K562 (cell line): ENCODE data around the gene ATF3. TPM values are rescaled to one million over a fixed set of nuclear protein-coding genes. Genes with fewer than 3 reads are reported as not detected.

Source experiments
- ATAC-seq: fragments of 200-7000 bp; cut with Tn5 transposase; 3 replicates; pipeline ENCODE4 v1.9.1; 2020; ENCODE audit warnings: moderate library complexity
- BruUV-seq: library from RNA; stranded (reverse); fragments of 400-500 nt; replicated peaks from 2 replicates; lab custom pipeline; 2021; lab: Mats Ljungman, UMichigan
- CTCF ChIA-PET: fragments of 300-600 bp; formaldehyde crosslinking; extraction: SDS; loops from one replicate; lab custom pipeline; 2021; ENCODE audit warnings: low intra/inter-chr PET ratio; lab: Yijun Ruan, JAX
- POLR2A ChIA-PET: fragments of 300-600, 350-650 bp; sonication (Branson Sonifier 250); formaldehyde crosslinking; extraction: SDS; loops from one replicate; lab custom pipeline; 2021; ENCODE audit warnings: antibody characterized with exemption, inconsistent platforms; lab: Yijun Ruan, JAX
- DNase-seq, 4 experiments: peaks; one replicate each; pipeline versions ENCODE4 v3.0.0 to v3.0.0-alpha.2; 2011 to 2018; ENCODE audit warnings: low spot score in 3 of 4, mixed read lengths in 3 of 4; ENCODE audit errors: extremely low read depth in 1 of 4
- FAIRE-seq: peaks from 2 replicates; lab custom pipeline; 2011; peaks lifted over from hg19 to GRCh38; lab: Jason Lieb, UNC
- H2AFZ ChIP-seq: 2 replicates; pipeline ENCODE4 v1.6.0; 2011; ENCODE audit warnings: low read depth, low read length, control low read depth, inconsistent platforms
- H3K27ac ChIP-seq: fragments of 200-600 bp; 3 replicates; pipeline ENCODE4 v1.8.0; 2011; ENCODE audit warnings: low read depth, mild to moderate bottlenecking, control low read depth, inconsistent platforms, low read length, moderate library complexity, mixed read lengths; ENCODE audit errors: extremely low read depth
- H3K27me3 ChIP-seq, 2 experiments: fragments of 300-600 bp in 1 of 2; 2 replicates in 1 of 2; 3 replicates in 1 of 2; pipeline versions ENCODE4 v1.6.0 to v1.8.0; 2011; ENCODE audit warnings: inconsistent platforms in 2 of 2, low read length in 2 of 2, mild to moderate bottlenecking in 1 of 2, mixed read lengths in 1 of 2, moderate library complexity in 1 of 2; ENCODE audit not compliant: control insufficient read depth in 2 of 2, insufficient read depth in 2 of 2
- H3K36me3 ChIP-seq: fragments of 300-600 bp; 3 replicates; pipeline ENCODE4 v1.8.0; 2011; ENCODE audit warnings: mild to moderate bottlenecking, low read length, inconsistent platforms; ENCODE audit not compliant: control insufficient read depth, insufficient read depth
- H3K4me1 ChIP-seq, 2 experiments: fragments of 200-600 bp in 1 of 2; replicated peaks in 1 of 2; 2 replicates in 1 of 2; 3 replicates in 1 of 2; pipeline versions ENCODE4 v1.5.1 to v1.8.0; 2011; ENCODE audit warnings: inconsistent platforms in 2 of 2, low read length in 2 of 2, mild to moderate bottlenecking in 1 of 2, mixed read lengths in 1 of 2, moderate library complexity in 1 of 2; ENCODE audit not compliant: control insufficient read depth in 2 of 2, insufficient read depth in 2 of 2
- H3K4me2 ChIP-seq: 2 replicates; pipeline ENCODE4 v1.6.1; 2011; ENCODE audit warnings: low read length, control low read depth, inconsistent platforms, mixed read lengths; ENCODE audit not compliant: insufficient read depth
- H3K4me3 ChIP-seq: fragments of 200-600 bp; sonication (generic), shearing (Covaris generic); 2 replicates; pipeline ENCODE4 v1.5.1; 2016; ENCODE audit warnings: control low read depth, inconsistent platforms
- H3K79me2 ChIP-seq: fragments of 200-600 bp; 3 replicates; pipeline ENCODE4 v1.8.0; 2011; ENCODE audit warnings: low read length, inconsistent platforms; ENCODE audit not compliant: control insufficient read depth, insufficient read depth
- H3K9ac ChIP-seq, 2 experiments: 2 replicates each; pipeline versions ENCODE4 v1.6.0 to v1.6.1; 2011; ENCODE audit warnings: low read depth in 2 of 2, low read length in 2 of 2, control low read depth in 1 of 2, inconsistent platforms in 1 of 2, mild to moderate bottlenecking in 1 of 2, mixed read lengths in 1 of 2; ENCODE audit not compliant: insufficient read depth in 1 of 2
- H3K9me1 ChIP-seq: one replicate; pipeline ENCODE4 v1.6.0; 2011; ENCODE audit warnings: inconsistent platforms, mild to moderate bottlenecking, low read length, moderate library complexity; ENCODE audit not compliant: control insufficient read depth, insufficient read depth
- H3K9me3 ChIP-seq: replicated peaks from 2 replicates; pipeline ENCODE4 v1.5.1; 2011; ENCODE audit warnings: low read depth, low read length, inconsistent platforms; ENCODE audit not compliant: control insufficient read depth, insufficient read depth
- H4K20me1 ChIP-seq: replicated peaks from 2 replicates; pipeline ENCODE4 v1.6.1; 2011; ENCODE audit warnings: low read length, inconsistent platforms, mixed read lengths; ENCODE audit not compliant: control insufficient read depth, insufficient read depth
- KLF6 ChIP-seq: fragments of 250-450 bp; sonication (Bioruptor Pico); IDR thresholded peaks from 2 replicates; pipeline ENCODE4 v1.4.0; 2020; ENCODE audit warnings: mild to moderate bottlenecking, moderate library complexity, borderline replicate concordance
- L3MBTL2 ChIP-seq: fragments of 450-650 bp; IDR thresholded peaks from 2 replicates; pipeline ENCODE4 v1.6.1; 2016; ENCODE audit warnings: mild to moderate bottlenecking, moderate library complexity
- RAD51 ChIP-seq: fragments of 450-650 bp; IDR thresholded peaks from 2 replicates; pipeline ENCODE4 v1.7.1; 2016; ENCODE audit warnings: low read depth, mild to moderate bottlenecking, borderline replicate concordance
- WGBS: fragments of 100-300 bp; shearing (Covaris generic); methylation state at CpG from one replicate; pipeline ENCODE4 v1.1.6; 2016; ENCODE audit warnings: low coverage, mixed read lengths; ENCODE audit not compliant: insufficient coverage; ENCODE audit errors: missing lambda C conversion rate; 5-methylcytosine and 5-hydroxymethylcytosine counted together
- in situ Hi-C: fragments of 300-500 bp; cut with MboI; formaldehyde crosslinking; loops from 4 replicates; pipeline ENCODE4 v1.15.0; 2018; ENCODE audit warnings: inconsistent platforms, mixed read lengths
- intact Hi-C: fragments of 100-400 bp; cut with micrococcal nuclease; formaldehyde crosslinking; loops from 2 replicates; pipeline ENCODE4 v1.14.2; 2022
- polyA plus RNA-seq, 8 experiments: library from polyadenylated mRNA; depleted of rRNA in 4 of 8; stranded (reverse) in 5 of 8; unstranded in 3 of 8; fragments of >200 nt; fragmentation: Nextera tagmentation in 2 of 8; fragmentation: Illumina TruSeq in 1 of 8; extraction: Ambion mirVana in 2 of 8; extraction: Trizol in 1 of 8; gene quantifications; 2 replicates each; pipeline versions ENCODE4 v1.2.1 to v1.2.3, GENCODE V29; 2011 to 2014; ENCODE audit warnings: inconsistent platforms in 1 of 8, missing spikeins in 1 of 8
- total RNA-seq, 7 experiments: library from RNA; depleted of rRNA in 6 of 7; stranded (reverse); fragments of >200 nt in 6 of 7; fragmentation: Illumina TruSeq in 2 of 7; extraction: Trizol in 2 of 7; gene quantifications; 2 replicates each; pipeline versions ENCODE4 v1.2.1 to v1.2.3, GENCODE V29; 2011 to 2021; ENCODE audit warnings: low replicate concordance in 1 of 7

The ATF3 gene
- total and polyA plus RNA-seq, 9 of the 15 experiments (the other 6 are each of a cell fraction or from before 2014, with no cell fraction given) = 3.5 to 28.2 (median 19.8) TPM

DNA sequence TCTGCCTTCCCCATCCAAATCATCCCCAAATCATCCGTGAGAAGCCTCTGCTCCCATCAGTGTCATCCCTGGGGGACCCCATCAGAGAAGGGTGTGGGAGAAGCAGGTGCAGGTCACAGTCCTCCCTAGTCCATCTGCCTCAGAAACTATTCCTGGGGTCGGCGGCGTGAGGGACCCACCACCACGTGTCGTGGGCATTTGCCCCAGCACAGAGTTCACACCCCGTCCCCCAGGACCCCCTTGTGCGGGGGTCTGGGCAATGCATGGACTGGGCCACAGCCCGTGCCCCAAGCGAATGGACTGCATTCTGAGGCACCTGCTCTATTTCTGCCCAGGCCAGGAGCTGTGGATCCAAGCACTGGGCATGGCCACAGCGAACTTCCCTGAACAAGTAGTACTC lies 38.4 kb downstream of the ATF3 start:
- WGBS = 6% methylated on average over 11 of the region's 11 CpGs
- no peak overlapping the region for H3K9ac ChIP-seq
- no peaks in the 10 kb centered on the region for H3K9me1 ChIP-seq
- peak overlapping the region; percentile 38; the same call in 1 of the 2 replicates for H2AFZ ChIP-seq
- intact Hi-C loops (no loop called here), in situ Hi-C loops (no loop called here)
- H3K27ac ChIP-seq = no peak overlapping the region
- H3K4me3 ChIP-seq = no peak overlapping the region
- DNase-seq = no peak
- TF ChIP-seq KLF6 (CRISPR knock-in tag) (no peak), L3MBTL2 (0 out of 2 replicates have a peak, but pooled peaks have one; percentile 2)
- H3K27me3 ChIP-seq = peaks cover 19 to 44% of the 10 kb centered on the region in 2 experiments
- H3K4me2 ChIP-seq = no peak overlapping the region; the same call in 1 of the 2 replicates
- FAIRE-seq = no peak
- no peaks in the 10 kb centered on the region for H3K9me3 ChIP-seq
- CTCF ChIA-PET = no interaction called here
- BruUV-seq = no TSS peak
- POLR2A ChIA-PET = interaction anchor here (1.2 to 1.4 kb wide), 2 partner anchors 35 to 39 kb away, joined by 3 to 5 read pairs; partner anchors contain the start of gene ATF3
- H3K79me2 ChIP-seq = no peaks in the 10 kb centered on the region
- no peaks in the 10 kb centered on the region for H4K20me1 ChIP-seq
- ATAC-seq = no peak
- H3K4me1 ChIP-seq = peaks cover 0 to 8% of the 10 kb centered on the region in 2 experiments; a peak in 4 of 5 replicates
- H3K36me3 ChIP-seq = no peaks in the 10 kb centered on the region

DNA sequence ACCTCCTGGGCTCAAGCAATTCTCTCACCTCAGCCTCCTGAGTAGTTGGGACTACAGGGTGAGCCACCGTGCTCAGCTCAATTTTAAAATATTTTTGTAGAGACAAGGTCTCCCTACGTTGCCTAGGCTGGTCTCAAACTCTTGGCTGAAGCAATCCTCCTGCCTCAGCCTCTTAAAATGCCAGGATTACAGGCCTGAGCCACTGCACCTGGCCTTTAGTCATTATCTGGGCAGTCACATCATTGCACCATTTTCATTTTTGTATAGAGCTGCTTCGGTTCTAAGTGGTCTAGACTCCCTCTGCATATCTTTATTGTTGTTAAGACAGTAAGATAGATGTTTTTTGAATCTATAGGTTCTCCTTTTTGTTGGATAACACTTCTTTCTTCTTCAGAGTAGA lies 39.9 kb downstream of the ATF3 start:
- no peaks in the 10 kb centered on the region for H4K20me1 ChIP-seq
- H3K4me2 ChIP-seq = no peak overlapping the region
- no peak for DNase-seq
- WGBS = 0% methylated on average over 3 of the region's 3 CpGs
- no peak overlapping the region for H2AFZ ChIP-seq
- ChIA-PET CTCF (no interaction called here), POLR2A (interaction anchor here (0.6 to 1.4 kb wide), 4 partner anchors 17 to 42 kb away, joined by 3 to 5 read pairs (median 3); partner anchors contain the start of gene ATF3)
- intact Hi-C loops (no loop called here), in situ Hi-C loops (no loop called here)
- no peaks in the 10 kb centered on the region for H3K79me2 ChIP-seq
- no peak overlapping the region for H3K9ac ChIP-seq
- TF ChIP-seq RAD51 = no peak
- TF ChIP-seq, all 486 proteins: peak for 0
- FAIRE-seq (no peak), ATAC-seq (no peak)
- no peaks in the 10 kb centered on the region for H3K9me3 ChIP-seq
- H3K4me3 ChIP-seq = no peak overlapping the region
- H3K36me3 ChIP-seq = no peaks in the 10 kb centered on the region
- H3K27ac ChIP-seq = no peak overlapping the region
- H3K9me1 ChIP-seq = no peaks in the 10 kb centered on the region
- no TSS peak for BruUV-seq
- peaks cover 14 to 37% of the 10 kb centered on the region in 2 experiments; a peak in 4 of 5 replicates for H3K27me3 ChIP-seq
- H3K4me1 ChIP-seq = peaks cover 0 to 8% of the 10 kb centered on the region in 2 experiments; a peak in 4 of 5 replicates
